OCI-LY3 (cell line): ENCODE results near the gene KRTAP10-2.
"Not testable (repeated sequence)": the region's sequence is repeated elsewhere in the genome, so short reads cannot be mapped to it uniquely, and the experiment has no call there.

Source experiments
- H2AFZ ChIP-seq: fragments of 200-600, 300-600 bp; shearing (Covaris generic); 2 replicates; pipeline ENCODE4 v1.6.0; 2014; ENCODE audit warnings: antibody characterized with exemption, low read depth, low read length
- H3K27ac ChIP-seq: fragments of 200-600, 300-600 bp; sonication (generic); 2 replicates; pipeline ENCODE4 v1.5.1; 2014; ENCODE audit warnings: mild to moderate bottlenecking, low read length, moderate library complexity, mixed read lengths
- H3K27me3 ChIP-seq: fragments of 200-600, 300-600 bp; sonication (generic); 2 replicates; pipeline ENCODE4 v1.6.1; 2014; ENCODE audit warnings: low read depth, low read length, mixed read lengths
- H3K36me3 ChIP-seq: fragments of 200-600, 300-600 bp; sonication (generic); replicated peaks from 2 replicates; pipeline ENCODE3; 2014; ENCODE audit warnings: low read depth, low read length, mixed read lengths
- H3K4me1 ChIP-seq: fragments of 300-600, 200-600 bp; sonication (generic); 2 replicates; pipeline ENCODE4 v1.6.1; 2014; ENCODE audit warnings: low read length, mixed read lengths
- H3K4me2 ChIP-seq: fragments of 200-600, 300-600 bp; sonication (generic); 2 replicates; pipeline ENCODE4 v1.6.1; 2014; ENCODE audit warnings: low read length, mixed read lengths
- H3K4me3 ChIP-seq: fragments of 300-600, 200-600 bp; sonication (generic); 2 replicates; pipeline ENCODE4 v1.5.1; 2014; ENCODE audit warnings: antibody characterized with exemption, mild to moderate bottlenecking, low read length, moderate library complexity
- H3K79me2 ChIP-seq: fragments of 300-600, 200-600 bp; shearing (Covaris generic); 2 replicates; pipeline ENCODE4 v1.6.1; 2014; ENCODE audit warnings: mild to moderate bottlenecking, low read length, mixed read lengths
- H3K9ac ChIP-seq: fragments of 300-600, 200-600 bp; shearing (Covaris generic); 2 replicates; pipeline ENCODE4 v1.6.0; 2014; ENCODE audit warnings: mild to moderate bottlenecking, low read length, moderate library complexity
- H3K9me3 ChIP-seq: fragments of 200-600, 300-600 bp; shearing (Covaris generic); 2 replicates; pipeline ENCODE4 v1.6.1; 2014; ENCODE audit warnings: low read length, mixed read lengths; ENCODE audit not compliant: insufficient read depth
- H4K20me1 ChIP-seq: fragments of 200-600, 300-600 bp; sonication (generic); 2 replicates; pipeline ENCODE4 v1.6.1; 2016; ENCODE audit warnings: low read length, mixed read lengths; ENCODE audit not compliant: insufficient read depth
- EZH2phosphoT487 ChIP-seq: fragments of 200-600 bp; shearing (Covaris generic); IDR thresholded peaks from 2 replicates; pipeline ENCODE4 v1.6.1; 2018; ENCODE audit warnings: antibody characterized with exemption, mixed run types, low read depth
- TF ChIP-seq, protein P1 (sequence below): fragments of 200-600, 300-600 bp; sonication (generic); IDR thresholded peaks from 2 replicates; pipeline ENCODE4 v1.5.1; 2014; ENCODE audit warnings: antibody characterized with exemption, low read length, low read depth

The KRTAP10-2 gene, protein sequence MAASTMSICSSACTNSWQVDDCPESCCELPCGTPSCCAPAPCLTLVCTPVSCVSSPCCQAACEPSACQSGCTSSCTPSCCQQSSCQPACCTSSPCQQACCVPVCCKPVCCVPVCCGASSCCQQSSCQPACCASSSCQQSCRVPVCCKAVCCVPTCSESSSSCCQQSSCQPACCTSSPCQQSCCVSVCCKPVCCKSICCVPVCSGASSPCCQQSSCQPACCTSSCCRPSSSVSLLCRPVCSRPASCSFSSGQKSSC

DNA sequence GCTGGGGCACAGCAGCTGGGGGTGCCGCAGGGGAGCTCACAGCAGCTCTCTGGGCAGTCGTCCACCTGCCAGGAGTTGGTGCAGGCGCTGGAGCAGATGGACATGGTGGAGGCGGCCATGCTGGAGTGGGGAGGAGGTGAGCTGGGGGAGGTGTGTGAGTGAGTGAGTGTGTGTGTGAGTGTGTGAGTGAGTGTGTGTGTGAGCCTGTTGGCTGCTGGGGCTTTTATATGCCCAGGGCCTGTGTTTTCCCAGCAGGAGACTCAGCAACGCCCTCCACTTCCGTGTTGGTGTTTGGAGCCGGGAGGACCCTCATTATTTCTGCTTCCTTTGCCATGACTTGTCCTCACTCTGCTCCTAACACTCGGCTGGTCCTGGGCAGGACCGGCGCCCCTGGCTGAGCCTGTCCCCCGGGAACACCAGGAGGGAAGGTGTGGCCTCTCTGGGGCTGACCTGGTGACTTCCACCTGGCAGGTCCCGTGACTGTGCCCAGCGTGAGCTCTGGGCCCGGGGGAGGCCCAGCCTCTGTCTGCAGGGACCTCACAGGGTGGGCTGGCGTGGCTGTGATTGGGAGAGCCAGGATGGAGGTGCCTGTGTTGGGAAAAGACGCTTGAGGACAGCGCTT, at the start of gene KRTAP10-2:
Gene KRTAP10-2, minus strand, starts transcription at position 166 of the 622 bp plus-strand sequence. Its CDS starts 47 bp downstream, at position 119.
- Histone ChIP-seq H3K4me3 (no peak within 1 kb of the TSS), H2AFZ (no peak within 1 kb of the TSS), H3K27me3 (no peaks in the 10 kb centered on the region), H3K9me3 (0 out of 2 replicates have a peak, but pooled peaks cover 9% of the 10 kb centered on the region), H3K36me3 (no peaks in the 10 kb centered on the region), H3K4me1 (peaks cover 4% of the 10 kb centered on the region), H4K20me1 (no peaks in the 10 kb centered on the region), H3K27ac (no peak within 1 kb of the TSS), H3K79me2 (no peaks in the 10 kb centered on the region), H3K4me2 (no peak within 1 kb of the TSS), H3K9ac (no peak within 1 kb of the TSS)
- TF ChIP-seq, protein P1, sequence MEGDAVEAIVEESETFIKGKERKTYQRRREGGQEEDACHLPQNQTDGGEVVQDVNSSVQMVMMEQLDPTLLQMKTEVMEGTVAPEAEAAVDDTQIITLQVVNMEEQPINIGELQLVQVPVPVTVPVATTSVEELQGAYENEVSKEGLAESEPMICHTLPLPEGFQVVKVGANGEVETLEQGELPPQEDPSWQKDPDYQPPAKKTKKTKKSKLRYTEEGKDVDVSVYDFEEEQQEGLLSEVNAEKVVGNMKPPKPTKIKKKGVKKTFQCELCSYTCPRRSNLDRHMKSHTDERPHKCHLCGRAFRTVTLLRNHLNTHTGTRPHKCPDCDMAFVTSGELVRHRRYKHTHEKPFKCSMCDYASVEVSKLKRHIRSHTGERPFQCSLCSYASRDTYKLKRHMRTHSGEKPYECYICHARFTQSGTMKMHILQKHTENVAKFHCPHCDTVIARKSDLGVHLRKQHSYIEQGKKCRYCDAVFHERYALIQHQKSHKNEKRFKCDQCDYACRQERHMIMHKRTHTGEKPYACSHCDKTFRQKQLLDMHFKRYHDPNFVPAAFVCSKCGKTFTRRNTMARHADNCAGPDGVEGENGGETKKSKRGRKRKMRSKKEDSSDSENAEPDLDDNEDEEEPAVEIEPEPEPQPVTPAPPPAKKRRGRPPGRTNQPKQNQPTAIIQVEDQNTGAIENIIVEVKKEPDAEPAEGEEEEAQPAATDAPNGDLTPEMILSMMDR, result no peak
- no peak for TF ChIP-seq EZH2phosphoT487

DNA sequence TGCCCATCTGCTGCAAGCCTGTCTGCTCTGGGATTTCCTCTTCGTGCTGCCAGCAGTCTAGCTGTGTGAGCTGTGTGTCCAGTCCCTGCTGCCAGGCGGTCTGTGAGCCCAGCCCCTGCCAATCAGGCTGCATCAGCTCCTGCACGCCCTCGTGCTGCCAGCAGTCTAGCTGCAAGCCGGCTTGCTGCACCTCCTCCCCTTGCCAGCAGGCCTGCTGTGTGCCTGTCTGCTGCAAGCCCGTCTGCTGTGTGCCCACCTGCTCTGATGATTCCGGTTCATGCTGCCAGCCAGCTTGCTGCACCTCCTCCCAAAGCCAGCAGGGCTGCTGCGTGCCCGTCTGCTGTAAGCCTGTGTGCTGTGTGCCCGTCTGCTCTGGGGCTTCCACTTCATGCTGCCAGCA, 49.8 kb upstream of the KRTAP10-2 start:
- not testable (repeated sequence) for H3K4me1 ChIP-seq, H3K4me2 ChIP-seq, H3K27ac ChIP-seq, H3K9ac ChIP-seq, H3K79me2 ChIP-seq, H4K20me1 ChIP-seq, H3K9me3 ChIP-seq, H3K27me3 ChIP-seq, H2AFZ ChIP-seq, H3K36me3 ChIP-seq, H3K4me3 ChIP-seq

DNA sequence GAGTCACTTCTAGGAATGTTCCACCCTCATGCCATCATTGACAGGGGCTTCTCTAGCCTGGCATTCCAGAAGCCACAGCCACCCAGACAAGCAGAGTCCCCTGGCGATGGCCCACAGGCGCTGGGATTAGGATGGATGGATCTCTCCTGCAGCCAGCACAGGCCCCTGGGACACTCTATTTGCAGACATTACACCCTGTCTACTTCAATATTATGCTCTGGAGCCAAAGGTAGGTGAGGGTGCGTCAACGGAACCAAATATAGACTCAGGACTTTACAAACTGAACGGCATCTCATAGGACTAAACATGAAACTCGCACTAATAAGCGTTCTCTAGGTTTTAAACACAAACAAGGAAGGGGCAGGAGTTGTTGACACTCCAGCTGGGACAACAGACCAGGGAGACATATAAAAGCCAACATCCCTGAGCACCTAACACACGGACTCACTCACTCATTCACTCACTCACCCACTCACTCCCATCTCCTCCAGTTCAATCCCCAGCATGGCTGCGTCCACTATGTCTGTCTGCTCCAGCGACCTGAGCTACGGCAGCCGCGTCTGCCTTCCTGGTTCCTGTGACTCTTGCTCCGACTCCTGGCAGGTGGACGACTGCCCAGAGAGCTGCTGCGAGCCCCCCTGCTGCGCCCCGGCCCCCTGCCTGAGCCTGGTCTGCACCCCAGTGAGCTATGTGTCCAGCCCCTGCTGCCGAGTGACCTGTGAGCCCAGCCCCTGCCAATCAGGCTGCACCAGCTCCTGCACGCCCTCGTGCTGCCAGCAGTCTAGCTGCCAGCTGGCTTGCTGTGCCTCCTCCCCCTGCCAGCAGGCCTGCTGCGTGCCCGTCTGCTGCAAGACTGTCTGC, 49.0 kb upstream of the KRTAP10-2 start, which contains the start of gene KRTAP10-7:
Gene KRTAP10-7, plus strand, starts transcription at position 480 of the 861 bp plus-strand sequence. Its CDS starts 25 bp downstream, at position 505.
- not testable (repeated sequence) for H3K27ac ChIP-seq, H2AFZ ChIP-seq, H3K9me3 ChIP-seq, H3K9ac ChIP-seq, H3K4me1 ChIP-seq, H3K79me2 ChIP-seq, H3K36me3 ChIP-seq, H3K27me3 ChIP-seq, H3K4me2 ChIP-seq, H3K4me3 ChIP-seq, H4K20me1 ChIP-seq

DNA sequence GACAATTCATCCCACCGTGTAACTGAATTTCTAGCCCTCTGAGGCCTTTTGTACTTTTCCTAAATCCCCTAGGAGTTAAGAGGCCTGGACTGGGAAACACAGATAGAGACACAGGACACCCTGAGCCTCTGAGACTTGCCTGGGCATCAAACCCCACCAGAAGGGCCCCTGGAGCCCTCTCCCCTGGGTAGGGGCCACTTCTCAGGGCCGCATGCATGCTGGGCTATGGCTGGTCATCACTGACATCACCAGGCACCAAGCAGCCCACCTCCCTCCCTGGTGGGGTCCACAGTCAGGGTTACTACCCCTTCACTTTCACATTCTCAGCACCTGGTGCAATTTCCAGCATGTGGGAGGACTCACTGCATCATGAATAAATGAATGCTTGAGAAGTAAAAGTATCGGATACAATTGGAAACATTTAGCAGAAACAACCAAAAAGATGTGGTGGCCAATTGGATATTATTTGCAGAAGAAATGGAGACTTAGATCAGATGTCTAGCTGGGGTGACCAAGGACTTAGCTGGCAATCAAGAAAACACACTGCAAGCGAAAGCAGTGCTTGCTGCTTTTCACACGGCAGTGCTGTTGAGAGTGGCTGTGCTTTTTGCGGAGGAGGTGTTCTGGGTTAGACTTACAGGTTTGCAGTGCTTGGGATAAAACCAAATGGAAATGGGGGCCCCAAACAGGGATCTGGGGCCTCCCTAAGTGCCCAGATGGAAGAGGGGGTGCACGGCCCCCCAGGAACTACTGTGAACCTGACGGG, 48.1 kb upstream of the KRTAP10-2 start:
- no peaks in the 10 kb centered on the region for H3K36me3 ChIP-seq
- H3K27ac ChIP-seq, result no peak overlapping the region
- no peaks in the 10 kb centered on the region; the same call in 1 of the 2 replicates for H3K27me3 ChIP-seq
- H3K4me1 ChIP-seq, result no peaks in the 10 kb centered on the region
- TF ChIP-seq, protein P1, result no peak
- no peak for TF ChIP-seq EZH2phosphoT487
- no peaks in the 10 kb centered on the region for H4K20me1 ChIP-seq
- H3K4me3 ChIP-seq, result no peak overlapping the region
- no peak overlapping the region for H3K4me2 ChIP-seq
- H3K9ac ChIP-seq, result no peak overlapping the region
- no peaks in the 10 kb centered on the region for H3K79me2 ChIP-seq
- no peaks in the 10 kb centered on the region for H3K9me3 ChIP-seq
- H2AFZ ChIP-seq, result no peak overlapping the region
